NCI-H2227 treated with DMSO at 0.1 percent for 48 hours (cell line): Measurements from ENCODE around the gene FKBP1A.
"Not testable (repeated sequence)": the region's sequence is repeated elsewhere in the genome, so short reads cannot be mapped to it uniquely, and the experiment has no call there.

ENCODE experiments used
- DNase-seq: peaks from one replicate; lab custom pipeline; 2025; lab: John Stamatoyannopoulos, UW

FKBP1A gene

DNA sequence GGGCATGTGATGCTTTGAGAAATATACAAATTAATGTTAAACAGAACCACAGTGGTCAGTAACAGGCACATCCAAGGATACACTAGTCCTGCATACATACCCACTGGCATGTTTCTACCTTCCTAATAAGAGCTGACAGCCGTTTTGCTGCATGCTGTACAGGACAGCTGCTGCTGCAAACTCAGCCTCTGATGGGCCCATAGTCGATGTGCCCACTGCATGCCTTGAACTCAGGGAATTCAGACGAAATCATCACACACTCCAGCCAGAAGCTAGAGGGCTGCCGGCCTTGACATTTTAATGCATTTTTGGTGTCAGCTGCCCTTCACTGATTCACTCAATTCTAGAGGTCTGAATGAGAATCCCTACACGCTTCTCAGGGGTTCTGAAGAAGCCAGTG is 29.3 kb downstream of the FKBP1A start:
- DNase-seq, result no peak

DNA sequence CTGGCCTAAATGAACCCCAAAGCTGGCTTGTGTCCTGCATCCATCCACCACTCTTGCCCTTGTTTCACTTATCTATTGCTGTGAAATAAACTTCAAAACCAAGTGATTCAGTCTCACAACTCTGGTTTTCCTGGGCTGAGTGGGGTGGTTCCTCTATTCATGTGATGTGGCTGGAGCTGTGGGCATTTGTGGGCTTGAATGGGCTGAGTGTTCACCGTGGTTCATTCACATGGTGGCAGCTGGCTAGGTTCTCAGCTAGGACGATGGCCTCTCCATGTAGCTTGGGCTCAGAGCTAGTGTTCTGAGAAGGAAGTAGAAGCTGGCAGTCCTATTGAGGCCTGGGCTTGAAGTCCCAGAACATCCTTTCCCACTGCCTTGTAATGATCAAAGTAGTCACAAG is 30.4 kb downstream of the FKBP1A start:
- DNase-seq, result no peak

DNA sequence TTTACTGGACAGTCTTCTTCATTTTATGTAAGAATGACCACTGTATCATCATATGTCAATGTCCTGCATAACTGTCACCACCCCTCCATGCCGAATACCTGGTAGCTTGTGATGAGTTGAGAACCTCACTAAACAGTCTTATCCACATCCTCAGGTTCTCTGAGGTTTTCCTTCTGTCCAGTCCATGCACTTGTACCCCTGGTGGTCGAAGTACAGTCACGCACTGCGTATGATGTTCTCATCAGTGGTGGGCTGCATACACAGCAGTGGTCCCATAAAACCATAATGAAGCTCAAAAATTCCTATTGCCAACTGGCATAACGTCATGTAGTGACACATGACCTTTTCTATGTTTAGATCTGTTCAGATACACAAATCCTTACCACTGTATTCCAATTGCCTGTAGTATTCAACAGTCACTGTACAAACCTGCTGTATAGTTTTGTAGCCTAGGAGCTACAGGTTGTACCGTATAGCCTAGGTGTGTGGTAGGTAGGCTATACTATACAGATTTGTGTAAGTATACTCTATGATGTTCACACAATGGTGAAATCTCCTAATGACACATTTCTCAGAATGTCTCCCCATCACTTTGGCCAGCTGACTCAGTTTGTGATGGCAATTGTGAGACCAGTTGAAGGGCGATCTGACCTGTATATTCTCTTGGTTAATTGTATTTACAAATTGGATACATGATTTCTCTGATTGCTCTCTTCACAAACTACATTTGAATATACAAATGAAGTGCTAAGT is 32.6 kb downstream of the FKBP1A start:
- DNase-seq, result no peak

DNA sequence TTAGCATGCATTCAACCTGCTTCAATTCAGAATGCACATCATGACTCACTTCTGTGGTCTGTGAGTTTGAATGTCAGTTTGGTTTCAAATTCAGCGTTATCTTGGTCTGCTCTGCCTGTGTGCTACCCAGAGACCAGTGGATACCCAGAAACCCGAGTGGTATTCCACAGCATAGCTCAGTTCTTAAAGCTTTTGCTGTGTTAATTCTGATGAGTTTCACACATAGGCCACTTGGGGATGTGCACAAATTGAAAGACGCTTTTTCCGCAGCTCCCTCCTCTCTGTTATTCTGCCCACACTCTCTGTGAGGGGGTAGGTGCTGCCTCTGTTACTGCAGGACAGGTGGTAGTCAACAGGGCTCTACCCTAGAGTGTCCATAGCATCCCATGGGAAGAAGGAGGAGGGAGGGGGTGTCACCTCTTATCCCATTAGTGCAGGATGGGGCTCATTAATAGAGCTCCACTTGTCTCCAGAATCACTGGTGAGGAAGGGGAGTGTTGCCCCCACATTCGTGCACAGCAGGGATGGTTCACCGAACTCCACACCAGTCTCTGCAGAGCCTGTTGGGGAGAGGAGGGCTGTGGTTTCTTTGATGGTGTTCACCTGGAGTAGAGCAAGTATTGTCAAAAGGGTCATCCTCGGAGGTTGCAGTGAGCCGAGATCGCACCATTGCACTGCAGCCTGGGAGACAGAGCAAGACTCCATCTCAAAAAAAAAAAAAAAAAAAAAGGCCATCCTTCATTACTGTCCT is 34.8 kb downstream of the FKBP1A start:
- DNase-seq, result no peak

- no peak for DNase-seq
These were observed 38.9 kb downstream of the FKBP1A start for GRCh38 chr20:1353956-1354355.

- no peak for DNase-seq
These were observed 46.4 kb downstream of the FKBP1A start for GRCh38 chr20:1346315-1346969.

GRCh38 chr20:1345756-1346093 is 47.1 kb downstream of the FKBP1A start:
- no peak for DNase-seq

DNA sequence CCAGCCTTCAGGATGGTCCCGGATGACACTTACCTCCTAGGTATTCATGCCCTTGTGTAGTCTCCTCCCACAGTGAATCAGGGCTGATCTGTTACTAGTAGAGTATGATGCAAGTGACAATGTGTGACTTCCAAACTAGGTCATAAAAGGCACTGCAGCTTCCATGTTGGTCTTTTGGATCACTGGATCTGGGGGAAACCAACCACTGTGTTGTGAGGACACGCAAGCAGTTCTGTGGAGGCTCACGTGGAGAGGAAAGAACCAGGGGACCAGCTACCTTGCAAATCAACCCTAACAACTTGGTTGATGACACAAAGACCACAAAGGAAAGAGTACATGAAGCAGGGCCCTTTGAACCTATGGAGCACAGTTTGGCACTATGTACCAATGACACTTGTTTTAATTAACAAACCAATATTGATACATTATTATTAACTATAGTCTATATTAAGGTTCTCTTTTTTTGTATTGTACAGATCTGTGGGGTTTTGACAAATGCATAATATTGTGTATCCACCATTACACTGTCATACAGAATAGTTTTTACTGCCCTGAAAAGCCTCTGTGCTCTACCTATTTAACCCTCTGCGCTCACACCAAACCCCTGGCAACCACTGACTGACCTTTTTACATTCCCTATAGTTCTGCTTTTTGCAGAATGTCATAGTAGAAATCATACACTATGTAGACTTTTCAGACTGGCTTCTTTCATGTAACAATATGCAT is 47.7 kb downstream of the FKBP1A start:
- DNase-seq, result no peak

- not testable (repeated sequence) for DNase-seq
These were observed 49.3 kb downstream of the FKBP1A start for GRCh38 chr20:1343446-1344124.

DNA sequence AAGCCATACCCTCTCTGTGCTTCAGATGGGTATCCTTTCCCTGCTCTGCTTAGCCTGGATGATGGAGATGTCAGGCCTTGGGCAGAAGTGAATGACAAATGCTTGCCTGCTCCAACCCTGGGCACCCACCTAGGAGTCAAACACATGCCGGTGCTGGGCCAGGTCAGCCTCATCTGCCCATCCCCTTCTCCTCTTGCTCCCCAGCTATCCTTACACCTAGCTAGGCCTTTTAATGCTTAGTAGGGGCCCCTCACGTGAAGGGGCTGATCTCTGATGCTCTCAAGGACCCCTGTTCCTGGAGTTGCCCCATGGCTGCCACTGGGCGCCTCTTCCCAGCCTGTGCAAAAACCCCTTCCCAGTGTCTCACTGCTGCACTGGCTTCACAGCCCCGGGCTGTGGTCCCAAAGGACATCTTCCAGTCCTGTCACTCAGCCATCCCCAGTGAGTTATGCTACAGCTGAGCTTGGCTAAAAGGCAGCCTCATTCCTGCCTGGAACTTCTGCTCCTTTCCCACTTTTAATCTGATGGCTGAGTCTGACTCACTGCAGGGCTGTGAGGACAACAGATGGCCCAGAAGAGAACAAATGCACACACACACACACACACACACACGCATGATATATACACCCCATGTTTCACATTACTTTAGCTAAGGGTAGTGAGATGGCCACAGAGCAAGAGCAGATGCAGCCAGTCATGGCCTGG is 51.1 kb downstream of the FKBP1A start:
- DNase-seq, result no peak

GRCh38 chr20:1338801-1339200 is 54.1 kb downstream of the FKBP1A start:
- no peak for DNase-seq

- no peak for DNase-seq
These were observed 54.8 kb downstream of the FKBP1A start for GRCh38 chr20:1338096-1338495.

- DNase-seq, result no peak
These were observed 55.4 kb downstream of the FKBP1A start for GRCh38 chr20:1337441-1337840.

DNA sequence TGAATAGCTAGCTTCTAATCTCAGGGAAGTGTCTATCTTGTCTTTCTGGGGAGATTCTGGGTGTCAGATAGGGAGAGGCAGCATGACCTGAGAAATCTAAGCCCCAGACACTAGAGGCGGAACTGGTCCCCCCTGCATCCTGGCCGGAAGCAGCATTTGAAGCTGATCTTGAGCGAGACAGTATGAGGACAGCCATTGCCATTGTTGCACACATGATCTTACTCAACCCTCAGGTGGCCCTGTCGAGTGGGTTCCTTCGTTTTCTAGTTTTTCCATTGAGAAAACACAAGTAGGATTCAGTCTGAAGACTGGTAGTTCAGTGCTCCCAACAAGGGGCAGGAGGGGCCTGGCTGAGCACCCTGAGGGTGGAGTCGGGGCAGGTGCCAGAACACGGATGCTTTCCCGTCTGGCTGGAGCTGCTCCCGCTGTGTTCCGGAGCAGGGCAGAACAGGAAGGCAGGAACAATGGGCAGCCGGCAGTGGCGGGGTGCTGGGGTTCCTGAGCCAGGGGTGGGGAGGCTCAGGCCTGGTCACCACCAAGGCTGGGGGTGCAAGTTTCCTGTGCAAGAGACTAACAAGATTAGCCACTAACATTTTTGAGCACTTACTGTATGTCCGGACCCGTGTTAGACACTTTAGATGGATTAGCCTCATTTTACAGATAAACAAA is 56.0 kb downstream of the FKBP1A start:
- no peak for DNase-seq

- no peak for DNase-seq
These were observed 56.7 kb downstream of the FKBP1A start for GRCh38 chr20:1335961-1336698.

GRCh38 chr20:1334761-1335160 is 58.1 kb downstream of the FKBP1A start:
- no peak for DNase-seq

DNA sequence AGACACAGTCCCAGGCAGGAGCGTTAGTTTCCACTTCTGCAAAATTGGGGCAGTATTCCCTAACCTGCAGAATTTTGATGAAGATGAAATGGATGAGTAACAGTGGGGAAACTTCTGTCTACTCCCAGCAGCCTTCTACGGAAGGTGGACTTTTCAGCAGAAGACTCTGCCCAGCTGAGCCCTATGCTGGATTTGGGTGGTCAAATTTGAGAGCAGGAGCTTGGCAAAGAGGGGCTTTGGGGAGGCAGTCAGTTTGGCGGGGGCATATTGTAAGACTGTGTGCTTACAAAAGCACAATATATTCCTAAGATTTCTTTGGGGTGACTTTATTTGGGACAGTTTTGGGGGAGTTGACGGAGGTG is 58.5 kb downstream of the FKBP1A start:
- DNase-seq, result no peak

DNA sequence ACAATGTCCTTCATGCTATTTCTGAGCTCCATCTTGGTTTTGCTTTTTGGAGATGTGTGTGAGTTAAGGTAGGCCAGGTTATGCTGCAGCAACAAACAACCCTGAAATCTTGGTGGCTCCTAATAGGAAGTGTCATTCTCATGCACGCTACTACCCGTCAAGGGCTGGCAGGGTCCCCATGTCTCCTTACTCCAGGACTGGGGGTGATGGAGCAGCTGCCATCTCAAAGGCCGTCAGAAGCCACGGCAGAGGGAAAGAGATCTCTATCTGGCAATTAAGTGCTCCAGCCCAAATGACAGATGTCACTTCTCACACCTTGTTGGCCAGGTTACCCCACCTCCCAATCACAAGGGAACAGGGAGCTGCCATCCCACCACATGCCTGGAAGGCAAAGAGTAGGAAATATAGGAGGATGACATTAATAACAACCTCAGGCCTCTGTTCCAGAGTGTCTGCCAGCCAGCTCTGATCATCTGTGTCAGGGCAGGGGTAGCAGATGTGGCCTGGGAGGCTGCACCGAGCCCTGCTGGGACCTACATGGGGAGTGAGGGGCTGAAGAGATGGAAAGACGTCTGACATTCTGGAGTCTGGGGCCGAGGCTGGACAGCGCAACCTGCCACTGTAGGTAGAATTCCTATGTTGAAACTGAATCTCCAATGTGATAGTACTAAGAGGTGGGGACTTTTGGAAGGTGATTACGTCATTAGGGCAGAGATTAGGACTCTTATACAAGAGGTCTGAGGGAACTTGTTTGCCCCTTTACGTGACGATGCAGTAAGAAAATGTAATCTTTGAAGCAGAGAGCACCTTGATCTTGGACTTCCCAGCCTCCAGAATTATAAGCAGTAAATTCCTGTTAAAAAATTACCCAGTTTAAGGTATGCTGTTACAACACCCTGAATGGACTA is 59.1 kb downstream of the FKBP1A start:
- no peak for DNase-seq

DNA sequence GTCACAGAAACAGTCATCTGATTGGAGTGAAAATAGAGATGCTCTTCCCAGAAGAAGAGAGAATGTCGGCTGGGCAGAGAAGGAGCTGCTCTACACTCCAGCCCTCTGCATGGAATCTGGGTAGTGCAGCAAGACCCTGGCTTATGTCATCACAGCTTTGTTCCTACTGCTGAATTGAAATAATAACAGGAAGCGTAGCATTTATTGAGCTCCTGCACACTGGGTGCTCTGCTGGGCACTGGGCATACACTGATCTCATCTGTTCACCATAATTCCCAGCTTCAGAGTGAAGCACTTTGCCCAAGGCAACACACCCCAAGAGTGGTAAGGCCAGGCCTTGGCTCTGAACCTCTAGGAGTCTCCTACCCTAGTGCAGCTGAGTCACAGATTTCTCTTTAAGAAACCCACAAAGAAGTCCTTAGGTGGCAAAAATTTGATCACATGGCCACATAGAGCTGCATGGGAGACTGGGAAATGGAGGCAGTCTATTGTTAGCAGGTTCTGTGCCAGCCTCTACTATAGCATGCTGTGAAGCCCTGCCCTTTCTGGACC is 60.0 kb downstream of the FKBP1A start:
- no peak for DNase-seq
